ENCODE data around the gene NUDT8. TPM values are rescaled to one million over a fixed set of nuclear protein-coding genes. Genes with fewer than 3 reads are reported as not detected.

Gene NUDT8
- polyA plus RNA-seq, 1 donor (not counting 4 experiments of a cell fraction or from before 2014, with no cell fraction given), result 1.1 TPM

DNA sequence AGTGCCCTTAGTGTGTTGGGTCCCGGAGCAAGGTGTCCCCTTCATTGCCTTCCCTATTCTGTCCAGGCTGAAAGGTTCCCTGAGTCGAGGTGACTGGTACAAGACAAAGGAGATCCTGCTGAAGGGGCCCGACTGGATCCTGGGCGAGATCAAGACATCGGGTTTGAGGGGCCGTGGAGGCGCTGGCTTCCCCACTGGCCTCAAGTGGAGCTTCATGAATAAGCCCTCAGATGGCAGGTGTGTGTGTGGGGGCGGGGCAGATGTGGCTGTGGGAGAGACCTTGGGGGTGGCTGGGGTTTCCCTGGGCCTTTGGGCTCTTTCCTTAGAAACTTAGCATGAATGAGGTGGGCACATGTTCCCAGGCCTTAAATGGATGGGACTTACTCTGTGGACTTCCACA, 21.3 kb downstream of the NUDT8 start:
- H2AFZ ChIP-seq (ENCODE audit: control insufficient read depth, low read length), result no peak overlapping the region
- TF ChIP-seq CTCF (optimal IDR thresholded peaks at IDR 0.05 in 1 of 3, IDR thresholded peaks at IDR 0.05 in 1 of 3, conservative IDR thresholded peaks at IDR 0.05 in 1 of 3; ENCODE audit: extremely low read depth in 1 of 3, insufficient read depth in 2 of 3, low read length in 3 of 3) (no peak), EZH2 (IDR thresholded peaks at IDR 0.05; ENCODE audit: low read length) (no peak)
- no peaks in the 10 kb centered on the region for H3K9me3 ChIP-seq (ENCODE audit: control insufficient read depth, low read depth, low read length)
- dilution Hi-C loops (cut with MboI; ENCODE audit: extremely low pct_ligation_motif_present, low sequenced_read_pairs), result no loop called here
- peaks cover 12% of the 10 kb centered on the region for H3K4me1 ChIP-seq (ENCODE audit: control insufficient read depth, extremely low read depth, insufficient read depth, low read length)
- H3K27me3 ChIP-seq (ENCODE audit: control insufficient read depth, extremely low read depth, insufficient read depth, low read length), result no peaks in the 10 kb centered on the region
- H3K27ac ChIP-seq (ENCODE audit: control insufficient read depth, insufficient read depth, low read length), result no peak overlapping the region
- H3K9ac ChIP-seq (ENCODE audit: control insufficient read depth, extremely low read depth, insufficient read depth, low read length), result no peak overlapping the region
- peaks cover 23 to 28% of the 10 kb centered on the region in 2 experiments for H3K36me3 ChIP-seq (ENCODE audit: control insufficient read depth in 2 of 2, extremely low read depth in 1 of 2, insufficient read depth in 2 of 2, low read length in 2 of 2)
- peaks cover 17% of the 10 kb centered on the region for H3K79me2 ChIP-seq (ENCODE audit: control insufficient read depth, insufficient read depth, low read length)
- no peak for FAIRE-seq
- H3K4me3 ChIP-seq (ENCODE audit: control insufficient read depth in 2 of 3, extremely low read depth in 1 of 3, insufficient read depth in 2 of 3, low read depth in 1 of 3, low read length in 3 of 3), result no peak overlapping the region
- DNase-seq (ENCODE audit: low read depth, low spot score), result no peak
- no peaks in the 10 kb centered on the region for H4K20me1 ChIP-seq (ENCODE audit: control insufficient read depth, extremely low read depth, insufficient read depth, low read length)
- no peaks in the 10 kb centered on the region for H3K9me1 ChIP-seq (ENCODE audit: control insufficient read depth, extremely low read depth, insufficient read depth, low read length)
- H3K4me2 ChIP-seq (ENCODE audit: control insufficient read depth, extremely low read depth, insufficient read depth, low read depth, low read length), result no peak overlapping the region

DNA sequence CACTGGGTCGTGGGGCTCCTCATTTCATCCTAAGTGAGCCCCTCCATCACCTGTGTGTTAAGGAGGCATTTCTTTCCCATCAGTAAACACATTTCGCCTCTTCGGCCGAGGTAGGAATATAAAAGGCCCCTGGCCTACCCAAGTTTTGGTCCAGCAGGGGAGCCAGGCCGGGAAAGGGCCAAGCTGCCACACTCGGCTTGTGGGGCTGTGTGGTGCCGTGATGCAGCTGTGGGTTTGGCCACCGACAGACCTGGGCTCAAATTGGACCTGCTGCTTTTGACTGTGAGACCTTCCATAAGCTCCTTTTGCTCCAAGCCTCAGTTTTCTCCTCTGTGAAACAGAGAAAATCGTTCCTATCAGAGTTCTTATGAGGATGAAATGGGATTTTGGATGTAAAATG, 22.2 kb downstream of the NUDT8 start:
- no peaks in the 10 kb centered on the region for H3K9me1 ChIP-seq (ENCODE audit: control insufficient read depth, extremely low read depth, insufficient read depth, low read length)
- peak overlapping the region; percentile 94 to 100 (median 95) for H3K4me3 ChIP-seq (ENCODE audit: control insufficient read depth in 2 of 3, extremely low read depth in 1 of 3, insufficient read depth in 2 of 3, low read depth in 1 of 3, low read length in 3 of 3)
- H3K9me3 ChIP-seq (ENCODE audit: control insufficient read depth, low read depth, low read length), result no peaks in the 10 kb centered on the region
- H3K27me3 ChIP-seq (ENCODE audit: control insufficient read depth, extremely low read depth, insufficient read depth, low read length), result no peaks in the 10 kb centered on the region
- H2AFZ ChIP-seq (ENCODE audit: control insufficient read depth, low read length), result peak overlapping the region; percentile 86
- peaks cover 17% of the 10 kb centered on the region for H3K79me2 ChIP-seq (ENCODE audit: control insufficient read depth, insufficient read depth, low read length)
- no peaks in the 10 kb centered on the region for H4K20me1 ChIP-seq (ENCODE audit: control insufficient read depth, extremely low read depth, insufficient read depth, low read length)
- FAIRE-seq (no peak), DNase-seq (ENCODE audit: low read depth, low spot score) (no peak)
- peak overlapping the region; percentile 80 for H3K27ac ChIP-seq (ENCODE audit: control insufficient read depth, insufficient read depth, low read length)
- H3K9ac ChIP-seq (ENCODE audit: control insufficient read depth, extremely low read depth, insufficient read depth, low read length), result peak overlapping the region; percentile 94
- peaks cover 17 to 24% of the 10 kb centered on the region in 2 experiments for H3K36me3 ChIP-seq (ENCODE audit: control insufficient read depth in 2 of 2, extremely low read depth in 1 of 2, insufficient read depth in 2 of 2, low read length in 2 of 2)
- peak overlapping the region; percentile 84 for H3K4me2 ChIP-seq (ENCODE audit: control insufficient read depth, extremely low read depth, insufficient read depth, low read depth, low read length)
- H3K4me1 ChIP-seq (ENCODE audit: control insufficient read depth, extremely low read depth, insufficient read depth, low read length), result peaks cover 10% of the 10 kb centered on the region
- no peak for TF ChIP-seq EZH2 (IDR thresholded peaks at IDR 0.05; ENCODE audit: low read length)
- no peak for TF ChIP-seq CTCF (optimal IDR thresholded peaks at IDR 0.05 in 1 of 3, IDR thresholded peaks at IDR 0.05 in 1 of 3, conservative IDR thresholded peaks at IDR 0.05 in 1 of 3; ENCODE audit: extremely low read depth in 1 of 3, insufficient read depth in 2 of 3, low read length in 3 of 3)
- dilution Hi-C loops (cut with MboI; ENCODE audit: extremely low pct_ligation_motif_present, low sequenced_read_pairs), result no loop called here
